EH (cell line): Measurements from ENCODE around the gene PRKAG2.

Experiments used
- DNase-seq: peaks from one replicate; pipeline ENCODE4 v3.0.0-alpha.2; 2015; ENCODE audit warnings: low read depth

The PRKAG2 gene

GRCh38 chr7:151709141-151710038 is 167.5 kb downstream of the PRKAG2 start:
- no peak for DNase-seq

GRCh38 chr7:151708610-151709009 is 168.3 kb downstream of the PRKAG2 start:
- no peak for DNase-seq

- no peak for DNase-seq
Observed at GRCh38 chr7:151707757-151708156, 169.2 kb downstream of the PRKAG2 start.

- DNase-seq = no peak
Observed at GRCh38 chr7:151707105-151707469, 169.8 kb downstream of the PRKAG2 start.

GRCh38 chr7:151706277-151707104 is 170.4 kb downstream of the PRKAG2 start:
- no peak for DNase-seq

- peak; percentile 62 for DNase-seq
Observed at GRCh38 chr7:151705636-151706276, 171.2 kb downstream of the PRKAG2 start.

- no peak for DNase-seq
Observed at GRCh38 chr7:151704960-151705635, 171.8 kb downstream of the PRKAG2 start.

- no peak for DNase-seq
Observed at GRCh38 chr7:151704299-151704959, 172.5 kb downstream of the PRKAG2 start.

GRCh38 chr7:151702961-151703360 is 174.0 kb downstream of the PRKAG2 start:
- no peak for DNase-seq

- DNase-seq = peak; percentile 31
Observed at GRCh38 chr7:151700586-151701165, 176.2 kb downstream of the PRKAG2 start.

- DNase-seq = no peak
Observed at GRCh38 chr7:151699928-151700319, 177.0 kb downstream of the PRKAG2 start.

- DNase-seq = peak; percentile 99
Observed at GRCh38 chr7:151699147-151699927, 177.6 kb downstream of the PRKAG2 start.

GRCh38 chr7:151697942-151698341 is 179.0 kb downstream of the PRKAG2 start:
- DNase-seq = no peak

- DNase-seq = no peak
Observed at GRCh38 chr7:151697515-151697895, 179.4 kb downstream of the PRKAG2 start.

- no peak for DNase-seq
Observed at GRCh38 chr7:151696721-151697514, 180.0 kb downstream of the PRKAG2 start.

- no peak for DNase-seq
Observed at GRCh38 chr7:151695951-151696541, 180.9 kb downstream of the PRKAG2 start.

- DNase-seq = peak; percentile 46
Observed at GRCh38 chr7:151694828-151695580, 181.9 kb downstream of the PRKAG2 start.

GRCh38 chr7:151694441-151694827 is 182.5 kb downstream of the PRKAG2 start:
- no peak for DNase-seq
